Smooth muscle cell of the brain vasculature (primary cell): Measurements from ENCODE around the gene CDK5.

ENCODE experiments used
- DNase-seq: peaks from one replicate; pipeline ENCODE4 v3.0.0-alpha.2; 2012; ENCODE audit warnings: low read depth, low spot score

The CDK5 gene

DNA sequence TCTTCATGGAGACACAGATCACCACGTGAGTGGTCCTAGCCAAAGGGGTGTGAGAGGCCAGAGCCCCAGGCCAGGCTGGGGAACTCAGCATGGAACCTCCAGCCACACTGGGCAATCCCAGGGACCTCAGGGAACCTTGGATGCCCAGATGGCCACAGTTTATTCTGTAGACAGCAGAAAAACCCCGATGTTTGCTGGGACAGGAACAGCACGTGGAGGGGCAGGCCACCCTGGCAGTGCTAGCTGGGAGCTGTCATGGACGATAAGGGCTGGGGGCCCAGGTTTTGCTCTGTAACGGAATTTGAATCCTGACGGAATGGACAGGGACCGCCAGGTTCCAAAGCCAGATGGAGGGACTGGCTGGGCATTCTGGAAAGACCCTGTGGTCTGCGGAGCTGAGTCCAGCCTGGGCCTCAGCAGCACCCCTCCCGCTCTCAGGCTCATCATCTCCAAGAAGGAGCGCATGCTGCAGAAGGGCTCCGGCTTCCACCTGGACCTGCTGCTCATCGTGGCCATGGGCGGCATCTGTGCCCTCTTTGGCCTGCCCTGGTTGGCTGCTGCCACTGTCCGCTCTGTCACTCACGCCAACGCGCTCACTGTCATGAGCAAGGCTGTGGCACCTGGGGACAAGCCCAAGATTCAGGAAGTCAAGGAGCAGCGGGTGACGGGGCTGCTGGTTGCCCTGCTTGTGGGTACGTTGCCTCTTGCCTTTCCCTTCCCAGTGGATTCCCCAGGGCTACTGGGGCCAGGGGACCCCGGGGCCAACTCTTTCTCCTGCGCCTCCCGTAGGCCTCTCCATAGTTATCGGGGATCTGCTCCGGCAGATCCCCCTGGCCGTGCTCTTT lies 17.3 kb upstream of the CDK5 start:
- DNase-seq, result no peak

DNA sequence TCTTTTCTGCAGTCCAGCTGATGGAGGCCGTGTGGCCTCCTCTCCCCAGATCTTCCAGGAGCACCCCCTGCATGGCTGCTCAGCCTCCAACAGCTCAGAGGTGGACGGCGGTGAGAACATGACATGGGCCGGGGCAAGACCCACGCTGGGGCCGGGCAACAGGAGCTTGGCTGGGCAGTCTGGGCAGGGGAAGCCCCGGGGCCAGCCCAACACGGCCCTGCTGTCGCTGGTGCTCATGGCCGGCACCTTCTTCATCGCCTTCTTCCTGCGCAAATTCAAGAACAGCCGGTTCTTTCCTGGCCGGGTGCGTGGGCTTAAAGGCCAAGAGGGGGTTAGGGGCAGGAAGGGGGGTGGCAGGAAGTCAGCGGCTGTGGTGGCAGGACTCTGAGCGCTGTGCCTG lies 16.3 kb upstream of the CDK5 start:
- no peak for DNase-seq

DNA sequence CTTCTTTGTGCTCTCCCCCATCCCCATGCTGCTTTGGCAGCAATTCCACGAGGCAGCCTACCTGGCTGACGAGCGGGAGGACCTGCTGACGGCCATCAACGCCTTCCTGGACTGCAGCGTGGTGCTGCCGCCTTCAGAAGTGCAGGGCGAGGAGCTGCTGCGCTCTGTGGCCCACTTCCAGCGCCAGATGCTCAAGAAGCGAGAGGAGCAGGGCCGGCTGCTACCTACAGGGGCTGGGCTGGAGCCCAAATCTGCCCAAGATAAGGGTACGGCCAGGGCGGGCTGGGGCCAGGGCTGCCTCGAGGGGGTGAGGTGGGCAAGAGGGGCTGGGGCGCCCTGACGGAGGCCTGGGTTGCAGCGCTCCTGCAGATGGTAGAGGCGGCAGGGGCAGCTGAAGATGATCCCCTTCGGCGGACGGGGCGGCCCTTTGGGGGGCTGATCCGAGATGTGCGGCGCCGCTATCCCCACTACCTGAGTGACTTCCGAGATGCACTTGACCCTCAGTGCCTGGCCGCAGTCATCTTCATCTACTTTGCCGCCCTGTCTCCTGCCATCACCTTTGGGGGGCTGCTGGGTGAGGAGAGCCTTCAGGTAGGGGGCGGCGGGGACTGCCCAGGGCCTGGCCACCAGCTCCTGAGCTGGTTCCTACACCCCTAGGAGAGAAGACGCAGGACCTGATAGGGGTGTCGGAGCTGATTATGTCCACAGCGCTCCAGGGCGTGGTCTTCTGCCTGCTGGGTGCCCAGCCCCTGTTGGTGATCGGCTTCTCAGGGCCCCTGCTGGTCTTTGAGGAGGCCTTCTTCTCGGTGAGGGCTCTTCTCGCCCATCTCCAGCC lies 13.6 kb upstream of the CDK5 start:
- DNase-seq, result no peak

DNA sequence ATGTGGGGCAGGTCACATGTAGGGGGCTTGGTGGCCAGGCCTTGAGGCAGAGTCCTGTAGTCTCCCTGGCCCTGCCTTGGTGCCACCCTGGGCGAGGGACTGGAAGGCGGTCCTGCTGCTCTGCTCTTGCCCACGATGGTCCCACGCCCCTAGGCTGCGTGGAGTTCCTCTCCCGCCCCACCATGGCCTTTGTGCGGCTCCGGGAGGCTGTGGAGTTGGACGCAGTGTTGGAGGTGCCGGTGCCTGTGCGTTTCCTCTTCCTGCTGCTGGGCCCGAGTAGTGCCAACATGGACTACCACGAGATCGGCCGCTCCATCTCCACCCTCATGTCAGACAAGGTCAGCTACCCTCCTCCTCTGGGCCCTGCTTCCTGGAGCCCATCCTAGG lies 12.9 kb upstream of the CDK5 start:
- DNase-seq, result no peak

DNA sequence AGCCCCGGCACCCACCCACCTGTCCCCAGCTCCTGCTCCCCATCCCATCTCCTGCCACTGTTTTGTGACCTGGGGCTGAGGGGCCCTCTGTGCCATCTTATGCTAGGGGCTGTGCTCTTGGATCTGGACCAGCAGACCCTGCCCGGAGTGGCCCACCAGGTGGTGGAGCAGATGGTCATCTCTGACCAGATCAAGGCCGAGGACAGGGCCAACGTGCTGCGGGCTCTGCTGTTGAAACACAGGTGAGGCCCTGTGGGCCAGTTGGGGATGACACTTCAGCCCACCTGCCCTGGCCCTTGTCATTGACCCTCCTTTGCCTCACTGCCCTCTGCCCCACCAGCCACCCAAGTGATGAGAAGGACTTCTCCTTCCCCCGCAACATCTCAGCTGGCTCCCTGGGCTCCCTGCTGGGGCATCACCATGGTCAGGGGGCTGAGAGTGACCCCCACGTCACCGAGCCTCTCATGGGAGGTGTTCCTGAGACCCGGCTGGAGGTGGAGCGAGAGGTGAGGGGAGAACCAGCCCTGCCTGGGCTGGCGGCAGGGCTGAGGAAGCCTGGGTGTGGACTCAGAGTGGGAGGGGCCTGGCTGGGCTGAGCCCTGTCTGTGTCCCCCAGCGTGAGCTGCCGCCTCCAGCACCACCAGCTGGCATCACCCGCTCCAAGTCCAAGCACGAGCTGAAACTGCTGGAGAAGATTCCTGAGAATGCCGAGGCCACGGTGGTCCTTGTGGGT lies 12.3 kb upstream of the CDK5 start:
- no peak for DNase-seq

DNA sequence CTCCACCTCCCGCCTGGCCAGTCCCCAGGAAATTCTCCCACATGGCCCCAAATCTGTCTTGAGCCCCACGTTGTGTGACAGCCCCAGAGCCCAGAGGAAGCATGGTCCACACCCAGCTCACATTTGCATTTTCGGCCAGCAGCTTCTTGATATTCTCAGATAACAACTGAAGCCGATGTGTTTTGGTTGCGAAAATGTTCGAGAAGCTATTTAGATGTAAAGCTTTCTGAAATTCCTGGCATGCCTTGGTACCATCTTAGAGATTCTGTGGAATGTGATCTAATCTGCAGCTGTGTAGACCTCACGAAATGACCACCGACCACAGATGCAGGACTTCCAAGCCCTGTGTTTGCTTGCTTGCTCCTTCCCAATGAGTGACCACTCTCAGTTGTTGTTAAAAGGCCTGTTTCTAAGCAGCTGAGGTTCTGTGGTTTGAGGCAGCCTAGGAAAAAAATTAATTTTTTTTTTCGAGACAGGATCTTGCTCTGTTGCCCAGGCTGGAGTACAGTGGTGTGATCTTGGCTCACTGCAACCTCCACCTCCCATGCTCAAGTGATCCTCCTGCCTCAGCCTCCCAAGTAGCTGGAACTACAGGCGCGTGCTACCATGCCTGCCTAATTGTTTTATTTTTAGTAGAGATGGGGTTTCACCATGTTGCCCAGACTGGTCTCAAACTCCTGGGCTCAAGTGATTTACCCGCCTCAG lies 10.5 kb upstream of the CDK5 start:
- no peak for DNase-seq

DNA sequence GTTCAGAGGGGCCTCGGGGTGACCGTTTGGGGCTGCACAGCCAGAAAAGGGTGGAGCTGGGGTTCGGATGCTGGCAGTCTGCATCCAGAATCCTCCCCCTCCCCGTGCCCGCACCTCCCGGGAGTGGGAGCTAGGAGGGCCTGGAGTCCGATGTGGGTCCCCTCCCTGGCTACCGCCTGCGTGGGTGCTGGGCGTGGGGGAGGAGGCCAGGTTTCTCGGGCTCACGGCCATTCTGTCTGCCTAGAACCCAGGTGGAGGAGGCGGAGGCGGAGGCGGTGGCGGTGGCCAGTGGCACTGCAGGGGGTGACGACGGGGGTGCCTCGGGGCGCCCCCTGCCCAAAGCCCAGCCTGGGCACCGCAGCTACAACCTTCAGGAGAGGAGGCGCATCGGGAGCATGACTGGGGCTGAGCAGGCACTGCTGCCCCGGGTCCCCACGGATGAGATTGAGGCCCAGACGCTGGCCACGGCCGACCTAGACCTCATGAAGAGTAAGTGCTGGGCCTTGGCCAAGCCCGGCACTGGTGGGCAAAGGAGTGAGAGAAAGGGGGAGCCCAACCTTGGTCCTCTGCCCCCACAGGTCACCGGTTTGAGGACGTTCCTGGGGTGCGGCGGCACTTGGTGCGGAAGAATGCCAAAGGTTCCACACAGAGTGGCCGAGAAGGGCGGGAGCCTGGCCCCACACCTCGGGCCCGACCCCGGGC lies 8.7 kb upstream of the CDK5 start:
- DNase-seq, result no peak

DNA sequence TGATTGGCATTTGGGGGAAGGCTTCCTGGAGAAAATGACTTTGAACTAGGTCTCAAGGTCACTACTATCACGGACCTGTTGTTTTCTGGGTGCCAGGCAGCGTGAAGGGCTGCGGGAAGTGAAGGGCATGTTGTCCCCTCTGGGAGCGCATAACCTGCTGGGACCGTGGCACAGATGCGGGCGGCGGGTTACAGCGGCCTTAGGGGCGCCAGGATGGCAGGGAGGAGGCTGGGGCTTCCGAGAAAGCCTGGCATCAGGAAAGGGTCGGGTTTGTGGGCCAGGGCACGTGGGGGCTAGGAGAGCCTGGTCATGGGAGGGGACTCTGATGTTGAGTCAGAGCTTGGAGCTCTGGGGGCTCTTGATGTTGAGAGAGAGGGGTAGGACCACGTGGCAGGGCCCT lies 7.8 kb upstream of the CDK5 start:
- no peak for DNase-seq

DNA sequence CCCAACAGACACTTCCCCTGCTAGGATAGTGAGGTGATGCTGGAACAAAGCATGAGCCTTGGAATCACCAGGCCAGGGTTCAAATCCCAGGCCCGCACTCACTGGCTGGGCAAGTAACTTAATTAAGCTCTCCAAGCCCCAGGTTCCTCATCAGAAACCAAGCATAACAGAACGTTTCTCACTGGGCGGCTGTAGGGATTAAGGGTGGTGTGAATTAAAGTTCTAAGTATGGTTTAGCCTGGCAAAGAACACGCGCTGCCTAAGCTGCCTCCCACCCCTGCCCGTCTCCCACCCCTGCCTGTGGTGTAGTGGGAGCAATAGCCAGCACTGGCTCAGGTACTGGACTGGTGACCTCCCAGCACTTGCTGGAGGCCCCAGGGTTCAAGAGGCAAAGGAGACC lies 7.3 kb upstream of the CDK5 start:
- DNase-seq, result no peak

DNA sequence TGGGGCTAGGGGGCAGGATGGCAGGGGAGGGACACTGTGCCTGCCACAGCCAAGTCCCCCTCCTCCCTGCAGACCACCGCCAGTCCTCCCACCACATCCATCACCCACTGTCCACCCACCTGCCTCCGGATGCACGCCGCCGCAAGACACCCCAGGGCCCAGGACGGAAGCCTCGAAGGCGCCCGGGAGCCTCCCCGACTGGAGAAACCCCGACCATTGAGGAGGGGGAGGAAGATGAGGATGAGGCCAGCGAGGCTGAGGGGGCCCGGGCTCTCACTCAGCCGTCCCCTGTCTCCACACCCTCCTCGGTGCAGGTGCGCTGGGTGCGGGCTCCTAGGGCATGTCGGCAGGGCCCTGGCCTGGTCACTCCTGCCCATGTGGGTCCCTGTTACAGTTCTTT lies 6.8 kb upstream of the CDK5 start:
- no peak for DNase-seq

DNA sequence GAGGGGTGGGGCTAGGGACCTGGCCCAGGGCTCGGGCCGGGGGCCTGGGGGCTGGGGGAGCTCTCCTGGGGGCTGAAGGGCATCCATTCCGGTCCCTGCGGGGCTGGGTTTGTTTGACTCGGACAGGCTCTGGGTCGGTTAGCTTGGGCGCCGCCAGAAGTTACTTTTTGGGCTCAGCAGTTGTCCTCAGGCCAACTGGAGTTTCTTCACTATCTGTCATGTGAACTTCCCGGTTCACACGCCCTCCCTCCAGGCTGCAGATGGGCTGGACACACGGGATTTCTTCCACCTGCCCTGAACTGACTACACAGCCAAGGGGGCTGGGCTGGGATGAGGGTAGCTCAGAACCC lies 5.5 kb upstream of the CDK5 start:
- no peak for DNase-seq

DNA sequence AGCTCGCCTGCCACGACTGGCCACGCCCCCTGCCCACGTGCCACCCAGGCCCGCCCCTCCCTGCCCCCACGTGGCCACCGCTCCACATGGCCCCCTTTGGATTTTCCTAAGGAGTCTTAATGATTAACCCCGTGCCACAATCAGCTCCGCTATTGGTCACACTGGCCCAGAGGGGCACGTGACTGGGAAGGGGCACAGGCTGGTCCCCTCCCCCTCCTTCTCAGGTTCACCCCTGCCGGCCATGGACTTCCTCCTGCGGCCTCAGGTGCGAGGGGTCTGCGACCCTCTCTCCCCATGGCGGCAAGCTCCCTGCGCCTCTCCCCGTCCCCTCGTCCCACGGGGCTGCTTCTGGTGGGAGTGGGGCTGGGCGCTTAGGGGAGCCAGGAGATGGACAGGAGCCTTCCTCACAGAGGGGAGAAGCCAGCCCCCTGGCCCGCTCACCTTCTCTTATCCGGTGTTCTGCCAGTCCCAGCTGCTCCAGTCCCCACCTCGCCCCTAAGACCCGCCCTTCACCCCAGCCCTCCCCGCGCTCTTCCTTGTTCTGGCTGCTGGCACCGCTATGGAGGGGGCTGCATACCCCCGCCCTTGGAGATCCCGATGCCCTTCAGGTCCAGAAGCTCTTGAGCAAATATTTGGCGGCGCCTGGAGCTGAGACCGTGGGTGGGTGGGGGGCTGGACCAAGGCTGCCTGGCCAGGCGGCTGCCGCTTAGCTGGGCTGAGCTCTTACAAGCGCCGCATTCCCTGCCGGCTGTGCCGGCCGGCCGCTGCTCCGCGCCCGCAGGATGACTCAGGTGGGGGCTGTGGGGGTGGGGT lies 4.9 kb upstream of the CDK5 start:
- DNase-seq, result no peak

DNA sequence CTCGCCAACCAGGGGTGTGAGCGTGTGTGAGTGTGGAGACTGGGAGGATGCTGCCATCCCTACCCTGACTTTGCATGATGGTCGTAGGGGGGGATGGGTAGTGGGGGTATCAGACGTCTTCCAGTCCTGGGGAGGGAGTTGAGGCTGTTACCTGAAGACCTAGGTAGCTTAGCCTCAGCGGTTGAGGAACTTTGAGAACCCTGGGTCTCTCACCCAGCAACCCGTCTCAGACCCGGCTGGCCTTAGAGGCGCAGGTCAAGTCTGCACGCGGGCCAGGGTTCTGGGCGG lies 4.4 kb upstream of the CDK5 start:
- DNase-seq, result no peak

DNA sequence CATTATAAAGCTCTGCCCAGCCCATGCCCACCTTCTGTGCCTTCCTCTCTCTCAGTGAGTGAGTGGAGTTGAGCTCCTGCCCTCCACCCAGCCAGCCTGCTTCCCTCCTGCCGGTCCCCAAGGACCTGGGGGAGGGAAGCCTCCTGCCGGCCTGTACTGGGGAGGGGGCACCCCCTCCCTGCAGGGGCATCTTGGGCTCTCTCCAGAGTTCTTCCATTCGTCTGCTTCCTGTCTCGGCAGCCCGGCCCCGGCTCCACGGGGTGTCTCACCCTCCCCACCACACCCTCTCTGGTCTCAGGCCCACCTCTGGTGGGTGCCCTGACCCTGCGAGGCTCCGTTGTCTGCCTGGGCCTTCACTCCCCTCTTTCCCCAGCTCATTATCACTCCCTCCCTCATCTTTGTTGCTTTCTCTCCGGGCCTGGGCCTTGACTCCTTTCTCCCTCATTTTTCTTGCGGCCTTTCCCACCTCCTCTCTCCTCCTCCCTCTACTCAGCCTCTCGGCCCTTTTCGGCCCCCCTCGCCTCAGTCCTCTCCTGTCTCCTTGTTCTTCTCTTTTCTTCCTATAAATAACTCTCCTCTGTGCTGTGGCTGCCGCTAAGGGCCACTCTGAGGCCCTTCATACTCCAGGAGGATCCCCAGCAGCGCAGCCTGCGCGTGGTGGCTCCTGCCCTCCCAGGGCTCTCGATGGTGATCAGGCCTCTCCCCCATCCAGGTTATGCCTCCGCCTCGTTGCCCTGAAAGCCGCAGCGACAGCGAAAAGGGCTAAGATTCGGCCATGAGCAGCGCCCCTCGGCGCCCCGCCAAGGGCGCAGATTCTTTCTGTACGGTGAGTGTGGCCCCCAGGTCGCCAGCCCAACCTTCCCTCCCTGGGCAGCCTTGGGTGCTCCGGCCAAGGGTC lies 3.8 kb upstream of the CDK5 start:
- no peak for DNase-seq

DNA sequence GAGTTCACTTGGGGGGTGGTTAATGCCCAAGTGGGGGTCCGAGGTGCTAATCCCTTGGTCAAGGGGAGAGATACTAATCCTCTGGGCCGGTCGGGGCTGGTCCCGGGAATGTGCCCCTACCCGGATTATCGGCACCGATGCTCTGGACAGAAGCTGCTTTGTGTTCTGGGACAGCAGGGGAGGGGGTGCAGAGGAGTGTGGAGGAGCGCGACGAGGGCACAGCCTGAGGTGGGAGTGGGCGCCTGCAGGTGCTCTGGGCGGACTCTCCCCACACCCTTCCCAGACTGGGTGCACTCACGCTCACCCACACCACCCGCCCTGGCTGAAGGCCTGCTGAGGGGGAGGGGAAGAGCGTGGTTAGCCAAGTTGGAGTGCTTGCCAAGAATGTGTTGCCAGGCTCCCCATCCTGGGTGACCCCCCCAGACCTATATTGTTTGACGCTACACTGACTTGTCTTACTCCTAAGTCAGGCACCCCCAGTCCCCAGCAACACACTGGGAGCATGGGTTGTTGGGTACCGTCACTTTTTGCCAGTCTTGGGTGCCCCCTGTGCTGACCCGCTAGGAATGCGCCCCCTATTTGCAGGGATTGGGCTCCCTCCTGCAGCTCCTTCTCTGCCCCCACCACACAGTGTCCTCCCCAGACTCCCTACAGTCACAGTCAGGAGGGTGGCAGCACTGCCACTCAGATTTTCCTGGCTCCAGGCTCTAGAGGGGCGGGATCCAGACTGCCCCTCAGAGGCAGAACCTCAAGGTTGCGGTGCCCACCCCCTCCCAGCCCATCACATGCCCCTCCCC lies 2.9 kb upstream of the CDK5 start:
- DNase-seq, result no peak

DNA sequence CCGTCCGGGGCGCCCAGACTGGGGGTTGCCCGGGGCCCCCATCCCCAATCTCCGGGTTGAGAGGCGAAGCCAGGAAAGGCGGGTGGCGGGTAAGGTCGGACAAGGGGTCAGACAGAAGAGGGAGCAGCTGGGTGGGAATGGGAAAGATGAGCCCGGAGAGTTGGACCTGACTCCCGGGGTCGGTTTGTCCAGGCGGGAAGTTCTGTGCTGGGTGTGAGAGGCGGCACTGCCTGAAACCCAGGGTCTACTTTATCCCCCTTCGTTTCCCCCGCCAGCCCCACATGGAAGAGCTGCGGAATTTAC lies 2.4 kb upstream of the CDK5 start:
- DNase-seq, result no peak

DNA sequence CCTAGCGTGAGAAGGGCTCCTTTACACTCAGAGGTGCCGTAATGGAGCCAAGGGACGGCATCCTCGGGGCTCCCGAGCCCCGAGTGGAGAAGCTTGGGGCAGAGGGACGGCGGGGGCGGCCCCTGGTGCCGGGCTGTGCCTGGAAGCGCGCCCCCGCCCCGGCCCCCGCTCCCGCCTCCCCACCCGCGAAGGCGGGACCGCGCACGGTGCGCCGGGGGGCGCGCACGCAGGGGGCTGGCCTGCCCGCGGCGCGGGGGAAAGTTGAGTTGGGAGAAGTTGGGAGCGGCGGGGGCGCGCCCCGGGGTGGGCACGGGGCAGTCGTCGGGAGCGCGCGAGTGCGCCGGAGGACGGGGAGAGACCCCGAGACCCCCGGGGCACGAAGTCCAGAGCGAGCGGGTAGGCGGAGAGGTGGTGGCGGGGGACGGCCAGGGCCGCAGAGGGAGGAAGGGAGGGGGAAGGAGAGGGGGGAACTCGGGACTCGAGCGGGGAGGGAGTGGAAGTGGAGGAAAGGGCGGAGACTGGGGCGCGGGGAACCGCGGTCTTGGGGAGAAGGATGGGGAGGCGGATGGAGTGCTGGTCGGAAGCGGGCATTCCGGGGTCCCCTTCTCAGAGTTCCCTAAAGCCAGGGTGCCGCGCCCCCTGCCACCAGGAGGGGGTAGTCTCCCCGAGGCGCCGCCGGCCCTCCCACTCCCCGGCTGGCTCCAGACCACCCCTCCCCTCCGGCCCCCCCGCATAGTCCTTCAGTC lies 1.8 kb upstream of the CDK5 start, which contains the start of gene SLC4A2:
Gene SLC4A2 (plus strand): TSS at position 223 of the 746 bp plus-strand sequence. CDS start 2,399 bp downstream, outside the sequence.
- DNase-seq, result no peak

DNA sequence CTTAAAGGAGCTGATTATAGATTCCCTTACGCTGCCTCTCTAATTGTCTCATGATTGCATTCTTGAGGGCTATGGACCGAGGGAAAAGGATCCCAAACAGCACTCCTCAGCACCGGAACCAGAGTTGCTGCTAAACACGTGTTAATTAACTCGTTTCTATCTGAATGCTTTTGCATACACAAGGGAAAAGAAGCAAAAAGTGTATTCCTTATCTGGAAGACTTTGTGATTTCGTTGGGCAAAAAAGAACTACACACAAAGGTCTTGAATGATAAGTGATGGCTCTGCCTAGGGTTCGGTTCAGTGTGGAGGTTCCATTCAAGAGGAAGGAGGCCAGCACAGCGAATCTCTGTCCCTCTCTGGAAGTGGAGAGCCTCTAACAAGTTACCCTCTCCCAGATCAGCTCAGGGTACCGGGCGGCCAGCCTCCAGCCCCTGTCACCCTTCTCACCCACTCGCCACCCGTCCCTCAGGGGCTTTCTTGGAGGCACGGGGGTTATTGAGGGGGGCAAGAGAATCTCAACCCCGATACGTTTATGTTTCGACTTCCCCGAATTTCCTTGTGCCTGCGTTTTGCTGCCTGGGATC lies 1.2 kb upstream of the CDK5 start:
- DNase-seq, result no peak
